ENCODE data around the gene C10orf71.

The C10orf71 gene

DNA sequence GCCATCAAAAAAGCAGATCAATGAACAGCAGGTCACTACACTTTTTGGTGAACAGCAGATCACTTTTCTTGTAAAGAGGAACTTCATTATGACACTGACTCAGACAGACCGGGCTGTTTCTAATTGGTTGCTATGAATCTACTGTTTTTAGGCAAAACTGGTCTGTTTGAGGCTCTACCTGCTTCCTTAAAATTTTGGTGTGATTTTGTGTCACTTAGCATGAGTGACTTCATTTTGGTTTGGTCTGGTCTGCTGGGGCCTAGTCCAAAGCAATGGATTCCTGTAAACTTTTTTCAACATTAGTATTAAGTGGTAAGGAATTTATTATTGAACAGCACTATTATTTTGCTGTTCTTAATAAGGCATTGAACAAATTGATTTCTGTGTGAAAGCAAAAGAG, 41.8 kb upstream of the C10orf71 start:
- H2AFZ ChIP-seq (ENCODE audit: low read depth, low read length): no peak overlapping the region
- H3K27ac ChIP-seq (ENCODE audit: low read length): no peak overlapping the region
- H3K4me1 ChIP-seq (ENCODE audit: insufficient read depth, low read length): peaks cover 24% of the 10 kb centered on the region
- H3K4me2 ChIP-seq (ENCODE audit: insufficient read depth, low read length): no peak overlapping the region
- no peak overlapping the region for H3K9ac ChIP-seq (ENCODE audit: low read depth, low read length)
- DNase-seq: no peak
- TF ChIP-seq EZH2 (IDR thresholded peaks at IDR 0.05; ENCODE audit: borderline replicate concordance, low read depth, low read length, severe bottlenecking): no peak
- TF ChIP-seq, protein P1, sequence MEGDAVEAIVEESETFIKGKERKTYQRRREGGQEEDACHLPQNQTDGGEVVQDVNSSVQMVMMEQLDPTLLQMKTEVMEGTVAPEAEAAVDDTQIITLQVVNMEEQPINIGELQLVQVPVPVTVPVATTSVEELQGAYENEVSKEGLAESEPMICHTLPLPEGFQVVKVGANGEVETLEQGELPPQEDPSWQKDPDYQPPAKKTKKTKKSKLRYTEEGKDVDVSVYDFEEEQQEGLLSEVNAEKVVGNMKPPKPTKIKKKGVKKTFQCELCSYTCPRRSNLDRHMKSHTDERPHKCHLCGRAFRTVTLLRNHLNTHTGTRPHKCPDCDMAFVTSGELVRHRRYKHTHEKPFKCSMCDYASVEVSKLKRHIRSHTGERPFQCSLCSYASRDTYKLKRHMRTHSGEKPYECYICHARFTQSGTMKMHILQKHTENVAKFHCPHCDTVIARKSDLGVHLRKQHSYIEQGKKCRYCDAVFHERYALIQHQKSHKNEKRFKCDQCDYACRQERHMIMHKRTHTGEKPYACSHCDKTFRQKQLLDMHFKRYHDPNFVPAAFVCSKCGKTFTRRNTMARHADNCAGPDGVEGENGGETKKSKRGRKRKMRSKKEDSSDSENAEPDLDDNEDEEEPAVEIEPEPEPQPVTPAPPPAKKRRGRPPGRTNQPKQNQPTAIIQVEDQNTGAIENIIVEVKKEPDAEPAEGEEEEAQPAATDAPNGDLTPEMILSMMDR (IDR thresholded peaks at IDR 0.05; ENCODE audit: borderline replicate concordance, extremely low read depth, low read length, poor library complexity, severe bottlenecking): no peak
- no peaks in the 10 kb centered on the region for H3K36me3 ChIP-seq (ENCODE audit: insufficient read depth, low read length)
- no peaks in the 10 kb centered on the region for H3K9me3 ChIP-seq (ENCODE audit: insufficient read depth, low read length, severe bottlenecking)
- ATAC-seq (ENCODE audit: insufficient read depth, low read depth): no peak
- H3K27me3 ChIP-seq (ENCODE audit: insufficient read depth, low read length, poor library complexity): no peaks in the 10 kb centered on the region
- no peaks in the 10 kb centered on the region for H4K20me1 ChIP-seq (ENCODE audit: insufficient read depth, low read length)
- H3K79me2 ChIP-seq (ENCODE audit: insufficient read depth, low read length): no peaks in the 10 kb centered on the region
- no peak overlapping the region for H3K4me3 ChIP-seq (ENCODE audit: low read depth in 1 of 2, low read length in 2 of 2)

DNA sequence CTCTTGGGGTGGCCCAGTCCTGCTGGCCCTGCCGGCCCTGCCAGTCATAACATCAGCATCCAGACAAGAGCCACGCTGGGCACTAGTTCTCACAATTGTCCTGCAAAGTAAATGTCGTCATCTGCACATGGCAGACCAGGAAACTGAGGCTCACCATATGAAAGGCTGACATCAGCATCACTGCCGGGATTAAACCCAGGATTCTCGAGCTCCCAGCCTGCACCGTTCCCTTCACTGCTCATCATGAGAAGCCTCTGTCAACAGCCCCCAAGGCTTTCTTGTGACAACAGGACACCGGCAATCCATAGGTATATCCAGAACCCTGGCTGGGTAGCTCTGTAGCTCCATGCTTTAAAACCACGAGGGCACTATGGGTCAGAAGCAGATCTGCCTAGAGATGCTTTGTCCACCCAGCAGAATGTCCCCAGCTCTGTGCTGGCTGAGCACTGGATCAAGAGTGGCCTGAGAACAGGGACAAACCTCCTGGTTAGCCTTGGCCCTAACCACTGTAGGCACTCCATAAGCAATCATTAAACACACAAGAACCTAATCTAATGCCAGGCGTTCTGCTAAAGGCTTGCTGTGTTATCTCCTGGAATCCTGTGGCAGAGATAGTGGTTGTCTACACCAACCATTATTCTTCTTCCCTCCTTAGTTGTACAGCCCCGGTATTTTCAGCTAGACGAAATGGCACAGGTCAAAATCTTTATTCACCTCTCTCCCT, 41.2 kb upstream of the C10orf71 start:
- H3K79me2 ChIP-seq (ENCODE audit: insufficient read depth, low read length): no peaks in the 10 kb centered on the region
- no peaks in the 10 kb centered on the region for H4K20me1 ChIP-seq (ENCODE audit: insufficient read depth, low read length)
- no peak overlapping the region for H3K9ac ChIP-seq (ENCODE audit: low read depth, low read length)
- H3K4me1 ChIP-seq (ENCODE audit: insufficient read depth, low read length): peaks cover 24% of the 10 kb centered on the region
- no peaks in the 10 kb centered on the region for H3K27me3 ChIP-seq (ENCODE audit: insufficient read depth, low read length, poor library complexity)
- H3K36me3 ChIP-seq (ENCODE audit: insufficient read depth, low read length): no peaks in the 10 kb centered on the region
- TF ChIP-seq EZH2 (IDR thresholded peaks at IDR 0.05; ENCODE audit: borderline replicate concordance, low read depth, low read length, severe bottlenecking): no peak
- TF ChIP-seq, protein P1 (IDR thresholded peaks at IDR 0.05; ENCODE audit: borderline replicate concordance, extremely low read depth, low read length, poor library complexity, severe bottlenecking): no peak
- no peak overlapping the region for H2AFZ ChIP-seq (ENCODE audit: low read depth, low read length)
- H3K4me2 ChIP-seq (ENCODE audit: insufficient read depth, low read length): no peak overlapping the region
- no peak overlapping the region for H3K4me3 ChIP-seq (ENCODE audit: low read depth in 1 of 2, low read length in 2 of 2)
- ATAC-seq (ENCODE audit: insufficient read depth, low read depth) (no peak), DNase-seq (no peak)
- H3K9me3 ChIP-seq (ENCODE audit: insufficient read depth, low read length, severe bottlenecking): no peaks in the 10 kb centered on the region
- no peak overlapping the region for H3K27ac ChIP-seq (ENCODE audit: low read length)

DNA sequence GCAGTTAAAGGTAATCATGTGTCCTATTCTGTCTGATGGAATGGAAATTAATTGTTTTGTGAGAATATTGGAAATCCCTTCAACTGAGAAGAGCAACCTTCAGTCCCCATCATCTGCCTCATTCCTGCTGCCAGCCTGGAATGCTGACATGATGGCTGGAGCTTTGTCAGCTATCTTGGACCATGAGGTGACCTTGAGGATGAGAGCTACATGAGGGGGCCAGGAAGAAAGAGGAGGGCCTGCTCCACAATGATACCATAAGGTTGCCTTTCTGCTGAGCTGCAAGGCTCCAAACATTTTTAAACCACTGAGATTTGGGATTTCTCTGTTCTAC, 40.7 kb upstream of the C10orf71 start:
- no peak for ATAC-seq (ENCODE audit: insufficient read depth, low read depth)

More for the DNA sequence above, 40.7 kb upstream of the C10orf71 start:
- Histone ChIP-seq H3K79me2 (ENCODE audit: insufficient read depth, low read length) (no peaks in the 10 kb centered on the region), H3K4me2 (ENCODE audit: insufficient read depth, low read length) (no peak overlapping the region), H3K4me1 (ENCODE audit: insufficient read depth, low read length) (peaks cover 23% of the 10 kb centered on the region), H3K27ac (ENCODE audit: low read length) (no peak overlapping the region), H2AFZ (ENCODE audit: low read depth, low read length) (no peak overlapping the region), H3K4me3 (ENCODE audit: low read depth in 1 of 2, low read length in 2 of 2) (no peak overlapping the region), H3K9ac (ENCODE audit: low read depth, low read length) (no peak overlapping the region), H4K20me1 (ENCODE audit: insufficient read depth, low read length) (no peaks in the 10 kb centered on the region), H3K36me3 (ENCODE audit: insufficient read depth, low read length) (no peaks in the 10 kb centered on the region), H3K9me3 (ENCODE audit: insufficient read depth, low read length, severe bottlenecking) (no peaks in the 10 kb centered on the region), H3K27me3 (ENCODE audit: insufficient read depth, low read length, poor library complexity) (no peaks in the 10 kb centered on the region)
- no peak for TF ChIP-seq EZH2 (IDR thresholded peaks at IDR 0.05; ENCODE audit: borderline replicate concordance, low read depth, low read length, severe bottlenecking)
- TF ChIP-seq, protein P1 (IDR thresholded peaks at IDR 0.05; ENCODE audit: borderline replicate concordance, extremely low read depth, low read length, poor library complexity, severe bottlenecking): no peak
- no peak for DNase-seq
